Esophagus (tissue), 2 donors: Measurements from ENCODE around the gene GLMP. TPM values are rescaled to one million over a fixed set of nuclear protein-coding genes. Genes with fewer than 3 reads are reported as not detected.

Experiments
- H3K27ac ChIP-seq, 2 donors: one replicate each; pipeline ENCODE4 v1.5.1; 2013; ENCODE audit warnings: low read depth in 2 of 2, mild to moderate bottlenecking in 2 of 2, inconsistent platforms in 1 of 2, low read length in 1 of 2, moderate library complexity in 1 of 2
- H3K27me3 ChIP-seq, 2 donors: one replicate each; pipeline ENCODE4 v1.6.1; 2013; ENCODE audit warnings: low read length in 2 of 2, control low read depth in 1 of 2, mild to moderate bottlenecking in 1 of 2; ENCODE audit not compliant: insufficient read depth in 2 of 2, control insufficient read depth in 1 of 2
- H3K36me3 ChIP-seq, 2 donors: one replicate each; pipeline ENCODE4 v1.6.1; 2013; ENCODE audit warnings: low read length in 1 of 2; ENCODE audit not compliant: control insufficient read depth in 2 of 2, insufficient read depth in 2 of 2
- H3K4me1 ChIP-seq, 2 donors: one replicate each; pipeline ENCODE4 v1.6.1; 2013; ENCODE audit warnings: low read length in 1 of 2; ENCODE audit not compliant: control insufficient read depth in 2 of 2, insufficient read depth in 2 of 2
- H3K4me3 ChIP-seq, 2 donors: one replicate each; pipeline ENCODE4 v1.5.1; 2013; ENCODE audit warnings: low read length in 2 of 2, mild to moderate bottlenecking in 2 of 2, low read depth in 1 of 2, moderate library complexity in 1 of 2
- H3K9me3 ChIP-seq, 2 donors: one replicate each; pipeline ENCODE4 v1.6.1; 2013; ENCODE audit warnings: mild to moderate bottlenecking in 2 of 2, low read depth in 1 of 2, low read length in 1 of 2, moderate library complexity in 1 of 2; ENCODE audit not compliant: control insufficient read depth in 2 of 2, insufficient read depth in 1 of 2
- WGBS, 2 donors: extraction: QIAGEN DNeasy Blood & Tissue Kit; methylation state at CpG; one replicate each; pipeline ENCODE4 v1.1.7; 2013; 5-methylcytosine and 5-hydroxymethylcytosine counted together
- polyA plus RNA-seq, 2 donors: library from polyadenylated mRNA; stranded (reverse); fragments of 200-250 nt; gene quantifications; one replicate each; pipeline ENCODE4 v1.2.3, GENCODE V29; 2013
- donor health status: healthy with polysubstance abuse.
- donor health status: Bipolar disorder and iron deficiency.

GLMP gene
- polyA plus RNA-seq, 2 donors, result 20.9 to 32.4 TPM

DNA sequence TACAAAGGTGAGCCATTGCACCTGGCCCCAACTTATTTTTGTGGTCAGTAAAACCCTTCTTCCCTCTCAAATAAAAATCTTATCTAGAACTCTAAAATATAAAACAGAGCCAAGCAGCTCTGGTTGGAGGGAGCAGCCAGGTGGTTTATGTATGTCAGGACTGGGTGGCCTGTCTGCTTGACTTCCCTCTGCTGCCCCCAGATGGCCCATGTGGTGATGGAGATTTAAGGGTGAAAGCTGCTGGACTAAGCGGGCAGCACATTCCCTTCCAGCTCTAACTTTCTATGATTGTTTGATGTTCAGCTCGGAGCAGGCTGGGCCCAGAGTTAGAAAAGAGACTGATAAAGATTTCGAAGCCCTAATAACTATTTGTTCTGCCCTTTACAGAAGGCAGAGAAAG lies 35.7 kb downstream of the GLMP start:
- Histone ChIP-seq H3K4me1 (peaks cover 0 to 7% of the 10 kb centered on the region in 2 donors), H3K27me3 (no peaks in the 10 kb centered on the region), H3K4me3 (no peak overlapping the region), H3K27ac (no peak overlapping the region), H3K36me3 (peaks cover 46 to 56% of the 10 kb centered on the region in 2 donors), H3K9me3 (no peaks in the 10 kb centered on the region)
- 85 to 86% methylated on average over 3 of the region's 3 CpGs for WGBS, 2 donors

DNA sequence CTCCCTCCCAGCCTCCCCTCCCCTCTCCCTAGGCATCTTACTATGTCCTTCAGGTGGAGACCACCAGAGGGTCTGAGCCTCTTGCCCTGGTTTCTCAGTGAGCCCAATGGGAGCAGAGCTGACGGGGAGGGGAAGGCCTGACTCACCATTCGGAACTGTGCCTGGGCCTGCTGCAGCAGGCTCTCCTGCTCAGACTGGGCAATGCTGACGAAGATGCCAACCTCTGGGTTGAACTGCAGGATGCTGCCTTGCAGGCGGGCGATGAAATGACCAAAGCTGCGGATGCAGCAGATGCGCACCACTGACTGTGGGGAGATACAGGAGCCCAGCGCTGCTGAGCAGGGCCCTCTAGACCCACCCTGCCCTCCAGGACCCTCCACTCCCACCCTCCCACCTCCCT lies 36.6 kb downstream of the GLMP start:
- peak overlapping the region in 1 of 2 donors; percentile 26 for H3K27ac ChIP-seq
- H3K36me3 ChIP-seq, result peaks cover 46 to 56% of the 10 kb centered on the region in 2 donors
- H3K27me3 ChIP-seq, result no peaks in the 10 kb centered on the region
- H3K9me3 ChIP-seq, result no peaks in the 10 kb centered on the region
- 62 to 81% methylated on average over 7 to 8 of the region's 8 CpGs for WGBS, 2 donors
- H3K4me1 ChIP-seq, result peaks cover 0 to 7% of the 10 kb centered on the region in 2 donors
- H3K4me3 ChIP-seq, result no peak overlapping the region

DNA sequence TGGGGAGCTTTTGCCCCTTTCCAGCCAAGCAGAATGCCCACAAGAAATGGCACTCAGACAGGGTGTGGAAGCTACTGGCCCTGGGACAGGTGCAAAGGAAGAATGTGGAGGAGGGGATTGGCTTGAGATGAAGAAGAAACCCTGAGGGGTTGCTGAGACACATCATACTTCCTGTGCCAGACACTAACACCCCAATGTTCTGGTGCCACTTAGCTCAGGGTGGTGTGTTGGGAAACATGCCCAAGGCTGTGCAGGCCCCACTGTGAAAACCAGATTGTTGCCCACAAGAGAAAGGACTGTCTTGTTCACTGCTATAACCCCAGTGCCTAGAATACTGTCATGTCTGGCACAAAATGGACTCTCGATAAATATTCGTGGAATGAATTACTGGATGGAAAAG lies 37.8 kb downstream of the GLMP start:
- 58 to 80% methylated on average over 2 of the region's 2 CpGs for WGBS, 2 donors
- H3K27me3 ChIP-seq, result no peaks in the 10 kb centered on the region
- no peak overlapping the region for H3K4me3 ChIP-seq
- H3K9me3 ChIP-seq, result no peaks in the 10 kb centered on the region
- H3K36me3 ChIP-seq, result peaks cover 47 to 61% of the 10 kb centered on the region in 2 donors
- peaks cover 0 to 4% of the 10 kb centered on the region in 2 donors for H3K4me1 ChIP-seq
- H3K27ac ChIP-seq, result no peak overlapping the region

DNA sequence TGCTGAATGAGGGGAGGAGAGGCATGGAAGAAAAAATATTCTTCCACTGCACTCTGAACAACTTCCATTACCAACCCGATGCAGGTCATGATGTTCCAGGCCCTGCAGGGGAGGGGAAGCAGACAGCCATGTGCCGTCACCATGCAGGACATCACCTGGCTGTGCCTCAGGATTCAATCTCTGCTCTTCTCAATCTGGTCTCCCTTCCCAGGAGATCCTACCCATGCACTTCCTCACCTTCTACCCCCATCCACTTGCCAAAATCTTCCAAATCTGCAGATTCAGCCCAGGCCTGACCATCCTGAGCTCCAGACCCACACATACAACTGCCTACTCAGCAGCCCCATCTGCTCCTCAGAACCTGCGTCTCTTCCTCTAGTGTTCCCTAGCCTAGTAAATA lies 41.8 kb downstream of the GLMP start:
- Histone ChIP-seq H3K4me3 (no peak overlapping the region), H3K27ac (no peak overlapping the region), H3K36me3 (peaks cover 44 to 66% of the 10 kb centered on the region in 2 donors), H3K4me1 (peaks cover under 1 to 2% of the 10 kb centered on the region in 2 donors), H3K27me3 (no peaks in the 10 kb centered on the region), H3K9me3 (no peaks in the 10 kb centered on the region)
- WGBS, 2 donors, result 93% methylated on average over 3 of the region's 3 CpGs

DNA sequence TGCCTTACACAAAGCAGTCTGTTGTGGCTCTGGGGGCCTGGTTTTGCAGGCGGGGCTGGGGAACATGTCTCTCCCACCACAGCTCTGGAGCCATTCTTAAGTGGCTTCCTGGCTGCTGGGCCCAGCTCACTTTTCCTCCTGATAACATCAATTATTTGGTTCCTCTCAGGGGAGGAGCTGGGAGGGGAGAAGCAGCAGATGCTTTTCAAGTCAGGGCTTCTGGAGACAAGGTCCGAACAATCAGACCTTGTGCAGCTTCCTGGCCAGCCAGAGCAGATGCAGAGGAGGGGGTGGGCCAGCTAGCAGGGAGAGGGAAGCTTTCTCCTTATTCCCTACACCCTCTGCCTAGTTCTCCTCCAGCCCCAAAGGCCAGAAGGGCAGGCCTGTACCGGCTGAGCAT lies 44.0 kb downstream of the GLMP start:
- WGBS, 2 donors, result 28 to 43% methylated on average over 3 of the region's 3 CpGs
- no peaks in the 10 kb centered on the region for H3K9me3 ChIP-seq
- peaks cover 33 to 52% of the 10 kb centered on the region in 2 donors for H3K36me3 ChIP-seq
- no peak overlapping the region for H3K27ac ChIP-seq
- H3K4me1 ChIP-seq, result peaks cover 2 to 15% of the 10 kb centered on the region in 2 donors
- no peaks in the 10 kb centered on the region for H3K27me3 ChIP-seq
- H3K4me3 ChIP-seq, result no peak overlapping the region

DNA sequence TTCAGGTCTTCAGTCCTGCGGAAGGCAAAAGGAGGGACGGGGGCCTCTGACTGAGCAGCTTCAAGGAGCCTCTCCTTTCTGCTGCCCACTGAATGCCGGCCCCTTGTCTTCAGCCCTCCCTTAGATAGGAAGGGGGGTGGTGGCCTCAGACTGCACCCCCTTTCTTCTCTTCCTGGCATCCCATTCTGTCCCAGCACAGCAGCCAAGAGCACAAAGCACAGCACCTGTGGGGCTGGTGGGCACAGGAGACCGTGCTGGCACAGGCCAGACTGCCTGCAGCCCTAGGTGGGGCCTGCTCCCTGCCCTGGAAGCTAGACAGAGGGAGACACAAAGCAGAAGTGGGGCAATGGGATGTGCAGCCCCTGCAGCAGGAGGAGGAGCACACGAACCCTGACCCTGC lies 45.9 kb downstream of the GLMP start:
- Histone ChIP-seq H3K36me3 (peaks cover 26 to 48% of the 10 kb centered on the region in 2 donors), H3K4me1 (peaks cover 4 to 31% of the 10 kb centered on the region in 2 donors)

DNA sequence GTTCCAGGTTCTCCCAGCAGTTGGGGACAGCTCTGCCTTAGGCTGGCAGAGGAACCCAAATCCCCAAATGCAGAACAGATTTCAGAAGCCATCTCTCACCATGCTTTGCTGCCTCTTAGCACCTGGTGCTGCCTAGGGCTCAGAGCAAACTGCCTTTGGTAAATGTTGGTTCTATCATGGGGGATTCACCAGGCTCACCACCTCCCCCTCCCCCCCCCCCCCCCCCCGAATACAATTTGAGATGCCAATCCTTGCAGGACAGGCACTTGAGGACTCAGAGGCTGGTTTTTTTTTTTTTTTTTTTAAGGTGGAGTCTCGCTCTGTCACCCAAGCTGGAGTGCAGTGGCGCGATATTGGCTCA lies 47.2 kb downstream of the GLMP start:
- no peak overlapping the region for H3K4me3 ChIP-seq
- 66 to 93% methylated on average over 3 to 4 of the region's 4 CpGs for WGBS, 2 donors
- peaks cover 4 to 31% of the 10 kb centered on the region in 2 donors for H3K4me1 ChIP-seq
- peaks cover 23 to 41% of the 10 kb centered on the region in 2 donors for H3K36me3 ChIP-seq
- H3K9me3 ChIP-seq, result peaks cover 0 to 2% of the 10 kb centered on the region in 2 donors
- no peaks in the 10 kb centered on the region for H3K27me3 ChIP-seq
- H3K27ac ChIP-seq, result peak overlapping the region; percentile 11 to 44

More for the DNA sequence above, 45.9 kb downstream of the GLMP start:
- no peak overlapping the region for H3K4me3 ChIP-seq
- WGBS, 2 donors, result 74 to 75% methylated on average over 5 of the region's 5 CpGs
- no peaks in the 10 kb centered on the region for H3K9me3 ChIP-seq
- H3K27ac ChIP-seq, result no peak overlapping the region
- H3K27me3 ChIP-seq, result no peaks in the 10 kb centered on the region

DNA sequence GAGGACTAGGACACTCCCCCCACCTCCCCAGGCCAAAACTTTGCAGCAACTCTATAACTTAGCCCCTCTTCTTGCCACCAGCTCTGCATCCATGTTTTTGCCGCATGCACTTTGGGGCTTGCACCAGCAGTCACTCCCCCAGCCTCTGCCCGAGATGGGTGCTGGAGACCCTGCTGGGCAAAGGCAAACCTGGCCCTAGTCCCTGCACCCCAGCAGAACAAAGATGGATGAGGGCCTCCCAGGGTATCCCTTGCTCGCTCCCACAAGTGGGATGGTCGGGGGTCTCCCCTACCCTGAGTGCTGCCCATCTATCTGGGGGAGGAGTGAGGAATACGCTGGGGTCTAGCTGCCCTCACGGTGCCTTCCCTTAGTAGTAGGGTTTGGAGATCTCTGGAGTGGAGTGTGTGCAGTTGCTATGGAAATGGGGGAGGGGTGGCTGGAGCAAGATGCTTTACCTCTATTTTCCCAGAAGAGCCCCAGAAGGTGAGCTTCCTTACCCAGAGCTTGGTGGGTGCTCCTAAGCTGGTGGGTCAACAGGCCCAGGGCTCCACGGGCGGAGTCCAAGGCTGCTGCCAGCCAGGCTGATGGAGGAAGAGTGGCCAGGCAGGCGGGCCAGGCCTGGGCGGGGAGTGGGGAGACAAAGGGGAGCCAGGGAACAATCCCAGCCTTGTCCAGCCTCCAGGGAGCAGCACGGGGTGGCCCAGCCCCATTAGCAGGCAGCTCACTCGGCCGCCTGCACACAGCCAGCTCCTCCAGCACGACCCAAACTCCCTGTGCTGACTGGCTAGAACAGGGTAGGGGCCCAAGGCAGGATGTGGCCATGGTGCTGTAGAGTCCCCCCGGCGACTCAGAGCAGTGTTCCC lies 47.8 kb downstream of the GLMP start, which contains the start of gene PAQR6:
Gene PAQR6, minus strand, starts transcription at position 597 of the 863 bp plus-strand sequence. CDS start 1,325 bp downstream, outside the sequence.
- Histone ChIP-seq H3K27ac (peak within 1 kb of the TSS; percentile 11 to 44), H3K36me3 (peaks cover 23 to 35% of the 10 kb centered on the region in 2 donors)
- WGBS, 2 donors, result 35 to 39% methylated on average over 16 of the region's 16 CpGs

DNA sequence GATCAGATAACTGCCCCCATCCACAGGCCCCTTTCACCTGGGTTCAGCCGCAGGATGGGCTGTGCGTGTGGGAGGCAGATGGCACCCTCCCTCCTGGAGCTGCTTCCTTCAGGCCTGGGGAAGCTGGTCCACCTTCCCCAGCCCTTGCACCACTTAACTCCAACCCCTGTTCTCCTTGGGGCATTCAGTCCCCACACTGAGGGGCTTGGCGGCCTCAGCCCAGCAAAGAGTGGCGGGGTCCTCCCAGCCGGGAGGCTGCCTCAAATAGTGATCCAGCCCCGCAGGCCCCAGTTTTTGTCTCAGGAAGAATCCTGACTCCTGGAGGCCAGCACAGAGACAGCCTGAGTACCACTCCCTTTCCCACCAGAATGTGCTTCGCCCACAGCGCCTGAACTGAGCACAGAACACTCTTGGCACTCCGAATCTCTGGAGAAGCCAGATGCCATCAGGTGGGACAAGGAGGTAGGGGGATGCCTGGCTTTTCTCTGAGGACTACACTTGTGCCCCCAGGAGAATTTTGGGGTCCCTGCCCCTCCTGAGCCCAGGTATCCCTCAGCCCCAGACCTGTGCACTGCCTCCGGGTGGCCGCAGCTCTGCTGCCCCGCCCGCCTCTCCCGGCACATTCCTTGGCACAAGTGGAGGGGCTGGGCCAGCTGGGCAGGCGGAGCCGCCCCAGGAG lies 48.6 kb downstream of the GLMP start:
- Histone ChIP-seq H3K27ac (peak overlapping the region in 1 of 2 donors; percentile 13), H3K4me1 (peaks cover 4 to 31% of the 10 kb centered on the region in 2 donors), H3K27me3 (no peaks in the 10 kb centered on the region), H3K9me3 (peaks cover 0 to 2% of the 10 kb centered on the region in 2 donors), H3K36me3 (peaks cover 16 to 35% of the 10 kb centered on the region in 2 donors), H3K4me3 (no peak overlapping the region)
- WGBS, 2 donors, result 39 to 40% methylated on average over 14 to 16 of the region's 16 CpGs

More for the DNA sequence above, 47.8 kb downstream of the GLMP start, which contains the start of gene PAQR6:
- no peaks in the 10 kb centered on the region for H3K27me3 ChIP-seq
- H3K4me3 ChIP-seq, result no peak within 1 kb of the TSS
- H3K4me1 ChIP-seq, result peaks cover 4 to 31% of the 10 kb centered on the region in 2 donors
- H3K9me3 ChIP-seq, result peaks cover 0 to 2% of the 10 kb centered on the region in 2 donors
